Left lung (tissue), 10 donors: ENCODE data around the gene ZBTB12. TPM values are rescaled to one million over a fixed set of nuclear protein-coding genes. Genes with fewer than 3 reads are reported as not detected.

ENCODE experiments used
- ATAC-seq: fragments of 200-7000 bp; cut with Tn5 transposase; one replicate; pipeline ENCODE4 v1.9.1; 2020; ENCODE audit warnings: moderate library complexity
- DNase-seq, 4 donors: peaks; one replicate each; pipeline ENCODE4 v3.0.0-alpha.2; 2013 to 2020
- H3K27ac ChIP-seq, 2 donors: fragments of 200-600 bp; sonication (generic) in 1 of 2; one replicate each; pipeline versions ENCODE4 v1.5.0 to v1.8.0; 2020 to 2021
- H3K27me3 ChIP-seq, 2 donors: fragments of 200-600 bp; sonication (generic) in 1 of 2; one replicate each; pipeline versions ENCODE4 v1.5.0 to v1.8.0; 2020 to 2021
- H3K36me3 ChIP-seq, 2 donors: fragments of 200-600 bp; sonication (generic) in 1 of 2; one replicate each; pipeline versions ENCODE4 v1.5.0 to v1.8.0; 2020 to 2021
- H3K4me1 ChIP-seq, 2 donors: fragments of 200-600 bp; one replicate each; pipeline ENCODE4 v1.8.0; 2021
- H3K4me3 ChIP-seq, 2 donors: fragments of 200-600 bp; sonication (generic) in 1 of 2; one replicate each; pipeline versions ENCODE4 v1.5.0 to v1.8.0; 2020 to 2021; ENCODE audit warnings: mild to moderate bottlenecking in 1 of 2
- H3K9me3 ChIP-seq, 2 donors: fragments of 200-600 bp; sonication (generic) in 1 of 2; one replicate each; pipeline versions ENCODE4 v1.5.0 to v1.8.0; 2020 to 2021
- CTCF ChIP-seq, 2 donors: fragments of 200-600 bp; sonication (generic) in 1 of 2; IDR thresholded peaks; one replicate each; pipeline versions ENCODE4 v1.5.0 to v1.8.0; 2021; ENCODE audit warnings: antibody characterized with exemption in 2 of 2
- intact Hi-C, 2 donors: fragments of 100-400 bp; cut with DNase I; formaldehyde crosslinking; loops; one replicate each; pipeline versions ENCODE4 v1.11.2 to v1.14.2; 2022
- polyA plus RNA-seq, 6 donors: library from polyadenylated mRNA; unstranded; fragments of 120-200 nt; gene quantifications; one replicate each; pipeline ENCODE4 v1.2.1, GENCODE V29; 2013; ENCODE audit not compliant: insufficient read length in 6 of 6
- total RNA-seq, 2 donors: library from RNA; stranded (reverse); fragmentation: NEBNext Ultra II Directional; extraction: Animal tissue kit (Norgen Biotek cat#: 25700); gene quantifications; one replicate each; pipeline ENCODE4 v1.2.1, GENCODE V29; 2021
- donor health status: DM: no; HTN: yes; CAD: no.
- donor health status: DM: no; HTN: no; CAD: no.

ZBTB12 gene
- total and polyA plus RNA-seq, 8 donors, result 4.8 to 23.4 (median 21.8) TPM

GRCh38 chr6:31948306-31948705 lies 46.4 kb upstream of the ZBTB12 start:
- H3K27ac ChIP-seq, result no peak overlapping the region
- ATAC-seq, result no peak

GRCh38 chr6:31947864-31948263 lies 46.0 kb upstream of the ZBTB12 start:
- H3K27ac ChIP-seq, result no peak overlapping the region
- intact Hi-C loops, result no loop called here
- H3K27me3 ChIP-seq, result no peaks in the 10 kb centered on the region
- no peaks in the 10 kb centered on the region for H3K9me3 ChIP-seq
- ATAC-seq (no peak), DNase-seq (no peak)
- H3K4me1 ChIP-seq, result peaks cover 10 to 24% of the 10 kb centered on the region in 2 donors
- TF ChIP-seq CTCF (IDR thresholded peaks at IDR 0.05), result no peak
- peaks cover 0 to 66% of the 10 kb centered on the region in 2 donors for H3K36me3 ChIP-seq
- no peak overlapping the region for H3K4me3 ChIP-seq

More at GRCh38 chr6:31948306-31948705, 46.4 kb upstream of the ZBTB12 start:
- DNase-seq, result no peak
- peaks cover 10 to 24% of the 10 kb centered on the region in 2 donors for H3K4me1 ChIP-seq
- no peaks in the 10 kb centered on the region for H3K27me3 ChIP-seq
- TF ChIP-seq CTCF (IDR thresholded peaks at IDR 0.05), result no peak
- intact Hi-C loops, result no loop called here
- no peaks in the 10 kb centered on the region for H3K9me3 ChIP-seq
- peaks cover 0 to 66% of the 10 kb centered on the region in 2 donors for H3K36me3 ChIP-seq
- no peak overlapping the region for H3K4me3 ChIP-seq

- DNase-seq, result no peak
- Histone ChIP-seq H3K27me3 (no peaks in the 10 kb centered on the region), H3K4me1 (peaks cover 10 to 24% of the 10 kb centered on the region in 2 donors), H3K36me3 (peaks cover 0 to 64% of the 10 kb centered on the region in 2 donors), H3K9me3 (no peaks in the 10 kb centered on the region), H3K4me3 (peak overlapping the region in 1 of 2 donors; percentile 30), H3K27ac (no peak overlapping the region)
- intact Hi-C loops, result no loop called here
- ATAC-seq, result no peak
- no peak for TF ChIP-seq CTCF (IDR thresholded peaks at IDR 0.05)
These were observed 45.3 kb upstream of the ZBTB12 start for GRCh38 chr6:31947070-31947675.

- intact Hi-C loops, result no loop called here
- H3K27ac ChIP-seq, result peak overlapping the region; percentile 83 to 88
- H3K36me3 ChIP-seq, result peaks cover 0 to 56% of the 10 kb centered on the region in 2 donors
- DNase-seq (no peak), ATAC-seq (no peak)
- no peaks in the 10 kb centered on the region for H3K9me3 ChIP-seq
- no peak for TF ChIP-seq CTCF (IDR thresholded peaks at IDR 0.05)
- H3K4me1 ChIP-seq, result peaks cover 10 to 24% of the 10 kb centered on the region in 2 donors
- H3K27me3 ChIP-seq, result no peaks in the 10 kb centered on the region
- H3K4me3 ChIP-seq, result peak overlapping the region in 1 of 2 donors; percentile 30
These were observed 44.5 kb upstream of the ZBTB12 start for GRCh38 chr6:31946370-31946885.

- ATAC-seq, result peak; percentile 92
- H3K27me3 ChIP-seq, result no peaks in the 10 kb centered on the region
- peak within 1 kb of the TSS; percentile 83 to 88 for H3K27ac ChIP-seq
- H3K36me3 ChIP-seq, result peaks cover 0 to 49% of the 10 kb centered on the region in 2 donors
- DNase-seq, result peak in 3 of 4 donors; percentile 19 to 86 (median 80)
- H3K9me3 ChIP-seq, result no peaks in the 10 kb centered on the region
- TF ChIP-seq CTCF (IDR thresholded peaks at IDR 0.05), result no peak
- peak within 1 kb of the TSS in 1 of 2 donors; percentile 30 for H3K4me3 ChIP-seq
- peaks cover 10 to 24% of the 10 kb centered on the region in 2 donors for H3K4me1 ChIP-seq
- intact Hi-C loops, result no loop called here
These were observed 43.9 kb upstream of the ZBTB12 start, which contains the start of gene CFB for GRCh38 chr6:31945507-31946369. CFB (plus strand) TSS chr6:31946095; CDS start chr6:31946222, 127 bp downstream.
